Measurements from ENCODE around the gene PCDHAC1. TPM values are rescaled to one million over a fixed set of nuclear protein-coding genes. Genes with fewer than 3 reads are reported as not detected.

Gene PCDHAC1
- total RNA-seq, 1 donor, result 0.36 TPM

DNA sequence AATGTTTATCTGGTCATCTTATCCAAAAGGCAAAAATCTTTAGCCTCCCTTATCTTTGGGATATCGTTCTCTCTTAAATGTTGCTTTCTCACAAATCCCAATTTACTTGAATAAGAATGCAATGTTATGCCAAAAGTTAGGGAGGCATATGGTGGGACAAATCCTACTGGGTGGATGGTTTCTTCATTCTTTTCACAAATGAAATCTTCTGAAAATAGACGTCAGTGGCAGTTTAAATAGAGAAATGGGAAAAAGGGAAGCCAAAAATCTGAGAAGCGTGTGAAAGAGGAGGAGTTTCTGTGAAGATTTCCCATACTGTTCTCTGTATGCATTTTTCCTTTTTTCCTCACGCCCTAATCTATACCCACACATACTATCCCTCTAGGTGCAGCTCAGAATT lies 2.5 kb upstream of the PCDHAC1 start:
- Histone ChIP-seq H3K27me3 (ENCODE audit: insufficient read depth, low read length) (peaks cover 4% of the 10 kb centered on the region), H3K4me3 (ENCODE audit: insufficient read depth, low read length) (no peak overlapping the region), H4K20me1 (ENCODE audit: insufficient read depth, low read length) (no peaks in the 10 kb centered on the region), H3K79me2 (ENCODE audit: insufficient read depth, low read length) (no peaks in the 10 kb centered on the region), H3K36me3 (ENCODE audit: insufficient read depth, low read length) (no peaks in the 10 kb centered on the region), H3K4me1 (ENCODE audit: insufficient read depth, low read length) (no peaks in the 10 kb centered on the region), H3K9me3 (ENCODE audit: low read depth, low read length) (no peaks in the 10 kb centered on the region), H3K27ac (ENCODE audit: low read depth, low read length) (no peak overlapping the region), H2AFZ (ENCODE audit: low read length) (no peak overlapping the region), H3K4me2 (ENCODE audit: insufficient read depth, low read length) (no peak overlapping the region)
- no peak for DNase-seq (ENCODE audit: insufficient read length, low spot score, missing footprints)
- TF ChIP-seq, protein P1, sequence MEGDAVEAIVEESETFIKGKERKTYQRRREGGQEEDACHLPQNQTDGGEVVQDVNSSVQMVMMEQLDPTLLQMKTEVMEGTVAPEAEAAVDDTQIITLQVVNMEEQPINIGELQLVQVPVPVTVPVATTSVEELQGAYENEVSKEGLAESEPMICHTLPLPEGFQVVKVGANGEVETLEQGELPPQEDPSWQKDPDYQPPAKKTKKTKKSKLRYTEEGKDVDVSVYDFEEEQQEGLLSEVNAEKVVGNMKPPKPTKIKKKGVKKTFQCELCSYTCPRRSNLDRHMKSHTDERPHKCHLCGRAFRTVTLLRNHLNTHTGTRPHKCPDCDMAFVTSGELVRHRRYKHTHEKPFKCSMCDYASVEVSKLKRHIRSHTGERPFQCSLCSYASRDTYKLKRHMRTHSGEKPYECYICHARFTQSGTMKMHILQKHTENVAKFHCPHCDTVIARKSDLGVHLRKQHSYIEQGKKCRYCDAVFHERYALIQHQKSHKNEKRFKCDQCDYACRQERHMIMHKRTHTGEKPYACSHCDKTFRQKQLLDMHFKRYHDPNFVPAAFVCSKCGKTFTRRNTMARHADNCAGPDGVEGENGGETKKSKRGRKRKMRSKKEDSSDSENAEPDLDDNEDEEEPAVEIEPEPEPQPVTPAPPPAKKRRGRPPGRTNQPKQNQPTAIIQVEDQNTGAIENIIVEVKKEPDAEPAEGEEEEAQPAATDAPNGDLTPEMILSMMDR (IDR thresholded peaks at IDR 0.05; ENCODE audit: extremely low read depth, low read depth, low read length), result no peak

DNA sequence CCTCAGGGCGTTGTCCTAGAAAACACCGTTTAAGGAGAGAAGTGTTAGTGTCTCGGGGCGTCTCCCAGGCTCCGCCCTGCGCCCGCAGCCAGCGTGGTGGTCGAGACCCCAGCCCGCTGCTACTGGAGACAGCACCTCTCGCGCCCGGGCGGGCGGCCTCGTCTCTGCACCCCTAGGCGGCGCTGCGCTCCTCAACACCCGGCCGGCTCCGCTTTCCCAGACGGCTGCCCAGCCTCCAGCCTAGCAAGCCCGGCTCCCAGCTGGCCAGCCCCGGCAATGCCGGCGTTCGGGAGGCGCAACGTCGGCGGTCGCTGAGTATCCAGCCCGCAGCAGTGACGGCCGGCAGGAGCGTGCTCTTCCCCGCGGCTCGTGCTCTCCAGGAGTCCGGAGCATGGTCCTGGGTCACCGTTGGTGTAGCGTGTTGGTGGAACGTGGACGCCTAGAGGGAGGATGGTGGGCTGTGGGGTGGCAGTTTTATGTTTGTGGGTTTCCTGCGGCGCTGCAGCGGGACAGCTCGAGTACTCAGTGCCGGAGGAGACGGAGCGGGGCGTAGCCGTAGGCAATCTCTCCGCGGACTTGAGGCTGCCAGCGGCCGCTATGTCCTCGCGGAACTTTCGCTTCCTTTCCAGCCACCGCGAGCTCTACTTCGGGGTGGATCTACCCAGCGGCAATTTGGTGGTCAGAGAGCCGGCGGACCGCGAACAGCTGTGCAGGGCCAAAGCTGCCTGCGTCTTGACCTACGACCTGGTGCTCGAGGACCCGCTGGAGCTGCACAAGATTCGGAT lies 536 bp downstream of the PCDHAC1 start:
- H3K27me3 ChIP-seq (ENCODE audit: insufficient read depth, low read length), result peaks cover 4% of the 10 kb centered on the region
- peak overlapping the region; percentile 67 for H3K4me2 ChIP-seq (ENCODE audit: insufficient read depth, low read length)
- H2AFZ ChIP-seq (ENCODE audit: low read length), result peak overlapping the region; percentile 83
- H4K20me1 ChIP-seq (ENCODE audit: insufficient read depth, low read length), result no peaks in the 10 kb centered on the region
- H3K4me3 ChIP-seq (ENCODE audit: insufficient read depth, low read length), result peak overlapping the region; percentile 58
- no peaks in the 10 kb centered on the region for H3K36me3 ChIP-seq (ENCODE audit: insufficient read depth, low read length)
- peak; percentile 79 for DNase-seq (ENCODE audit: insufficient read length, low spot score, missing footprints)
- H3K4me1 ChIP-seq (ENCODE audit: insufficient read depth, low read length), result no peaks in the 10 kb centered on the region
- H3K9me3 ChIP-seq (ENCODE audit: low read depth, low read length), result no peaks in the 10 kb centered on the region
- no peak overlapping the region for H3K27ac ChIP-seq (ENCODE audit: low read depth, low read length)
- H3K79me2 ChIP-seq (ENCODE audit: insufficient read depth, low read length), result no peaks in the 10 kb centered on the region
- TF ChIP-seq, protein P1 (IDR thresholded peaks at IDR 0.05; ENCODE audit: extremely low read depth, low read depth, low read length), result peak; percentile 35

DNA sequence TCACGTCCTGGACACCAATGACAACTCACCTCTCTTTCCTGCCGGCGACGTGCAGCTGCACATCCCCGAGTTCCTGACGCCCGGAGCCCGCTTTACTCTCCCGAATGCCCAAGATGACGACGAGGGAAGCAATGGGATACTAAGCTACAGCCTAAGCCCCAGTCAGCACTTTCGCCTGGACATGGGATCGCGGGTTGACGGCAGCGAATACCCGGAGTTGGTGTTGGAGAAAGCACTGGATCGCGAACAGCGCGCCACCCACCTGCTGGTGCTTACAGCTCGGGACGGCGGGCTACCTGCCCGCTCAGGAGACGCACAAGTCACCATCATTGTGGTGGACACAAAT lies 1.1 kb downstream of the PCDHAC1 start:
- peak overlapping the region; percentile 83 for H2AFZ ChIP-seq (ENCODE audit: low read length)
- H4K20me1 ChIP-seq (ENCODE audit: insufficient read depth, low read length), result no peaks in the 10 kb centered on the region
- no peaks in the 10 kb centered on the region for H3K9me3 ChIP-seq (ENCODE audit: low read depth, low read length)

DNA sequence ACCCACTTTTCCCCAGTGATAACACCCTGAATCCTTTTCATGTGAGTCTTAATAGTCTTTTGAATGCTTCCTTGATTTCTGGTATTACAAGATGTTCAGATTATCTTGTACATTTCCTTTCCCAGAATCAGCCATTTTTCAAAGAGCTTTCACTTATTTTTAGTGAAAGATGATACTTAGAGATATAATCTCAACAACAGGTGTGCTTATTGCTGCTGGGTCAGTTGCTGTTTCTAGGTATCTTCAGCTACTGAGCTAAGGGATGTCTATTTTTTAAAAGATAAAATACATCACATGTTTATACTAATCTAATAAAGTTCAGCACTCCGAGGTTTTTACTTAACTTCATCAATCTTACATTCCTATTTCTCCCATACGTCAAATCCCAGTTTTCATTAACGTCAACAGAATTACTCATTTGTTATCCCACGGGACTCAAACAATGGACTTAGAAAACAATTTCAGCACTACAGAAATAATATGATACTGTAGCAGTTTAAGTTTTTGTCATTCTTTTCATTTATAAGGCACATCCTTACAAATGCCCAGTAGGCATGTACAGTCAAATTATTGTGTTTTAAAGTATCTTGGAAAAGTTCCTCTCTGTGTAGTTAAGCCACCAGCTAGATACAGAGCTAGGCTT lies 9.0 kb downstream of the PCDHAC1 start:
- Histone ChIP-seq H3K9me3 (ENCODE audit: low read depth, low read length) (no peaks in the 10 kb centered on the region), H3K4me3 (ENCODE audit: insufficient read depth, low read length) (no peak overlapping the region), H3K27me3 (ENCODE audit: insufficient read depth, low read length) (no peaks in the 10 kb centered on the region), H2AFZ (ENCODE audit: low read length) (no peak overlapping the region), H3K4me1 (ENCODE audit: insufficient read depth, low read length) (no peaks in the 10 kb centered on the region), H3K79me2 (ENCODE audit: insufficient read depth, low read length) (no peaks in the 10 kb centered on the region), H3K27ac (ENCODE audit: low read depth, low read length) (no peak overlapping the region), H4K20me1 (ENCODE audit: insufficient read depth, low read length) (no peaks in the 10 kb centered on the region), H3K36me3 (ENCODE audit: insufficient read depth, low read length) (no peaks in the 10 kb centered on the region), H3K4me2 (ENCODE audit: insufficient read depth, low read length) (no peak overlapping the region)
- TF ChIP-seq, protein P1 (IDR thresholded peaks at IDR 0.05; ENCODE audit: extremely low read depth, low read depth, low read length), result no peak
- no peak for DNase-seq (ENCODE audit: insufficient read length, low spot score, missing footprints)

More for the DNA sequence above, 1.1 kb downstream of the PCDHAC1 start:
- Histone ChIP-seq H3K4me1 (ENCODE audit: insufficient read depth, low read length) (no peaks in the 10 kb centered on the region), H3K36me3 (ENCODE audit: insufficient read depth, low read length) (no peaks in the 10 kb centered on the region), H3K27me3 (ENCODE audit: insufficient read depth, low read length) (peaks cover 4% of the 10 kb centered on the region), H3K4me2 (ENCODE audit: insufficient read depth, low read length) (peak overlapping the region; percentile 67), H3K27ac (ENCODE audit: low read depth, low read length) (no peak overlapping the region), H3K79me2 (ENCODE audit: insufficient read depth, low read length) (no peaks in the 10 kb centered on the region), H3K4me3 (ENCODE audit: insufficient read depth, low read length) (peak overlapping the region; percentile 58)
- TF ChIP-seq, protein P1 (IDR thresholded peaks at IDR 0.05; ENCODE audit: extremely low read depth, low read depth, low read length), result no peak
- peak; percentile 14 for DNase-seq (ENCODE audit: insufficient read length, low spot score, missing footprints)
